Testis (tissue), 2 donors: ENCODE measurements around the gene ARID1A.

Source experiments
- POLR2A ChIP-seq: fragments of 450-650 bp; IDR thresholded peaks from one replicate; pipeline ENCODE4 v1.6.1; 2017; ENCODE audit warnings: antibody characterized with exemption, mild to moderate bottlenecking, moderate library complexity
- TF ChIP-seq, protein P1 (sequence below), 3 experiments: fragments of 450-650 bp in 2 of 3; fragments of 200-600 bp in 1 of 3; sonication (generic) in 1 of 3; IDR thresholded peaks; one replicate each; pipeline ENCODE4 v1.5.1; 2016 to 2019; ENCODE audit warnings: antibody characterized with exemption in 3 of 3, mild to moderate bottlenecking in 2 of 3, moderate library complexity in 1 of 3

DNA sequence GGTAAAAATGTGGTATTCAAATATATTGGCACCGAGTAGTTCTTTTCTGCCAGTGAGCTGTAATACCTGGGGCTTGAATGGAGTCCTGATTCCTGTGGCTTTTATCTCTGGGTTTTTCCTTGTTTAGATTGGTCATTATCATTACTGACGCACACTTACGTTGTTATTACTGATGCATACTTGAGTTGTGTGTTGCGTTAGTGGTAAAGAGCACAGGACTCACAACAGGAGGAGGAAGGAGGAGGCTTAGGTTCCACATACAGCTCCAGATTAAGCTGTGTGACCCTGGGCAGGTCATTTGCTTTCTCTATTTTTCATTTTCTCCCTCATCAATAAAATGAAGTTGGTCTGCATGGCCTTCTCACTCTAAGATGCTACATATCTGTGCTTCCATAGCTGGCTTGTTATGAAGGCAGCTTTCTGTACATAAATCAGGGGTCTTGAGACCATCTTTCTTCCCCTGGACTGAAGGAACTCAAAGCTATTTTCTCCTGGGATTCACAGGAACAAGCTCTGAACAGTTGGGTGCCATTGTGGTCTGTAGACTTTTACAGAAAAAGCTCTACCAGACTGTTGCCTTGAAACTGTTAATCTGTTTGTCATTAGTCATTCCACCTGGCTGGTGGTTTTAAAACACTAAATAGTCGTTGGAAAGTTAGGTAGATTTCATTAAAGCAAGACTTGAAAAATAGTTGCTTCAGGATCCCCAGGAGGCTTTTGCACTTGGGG is 5.6 kb downstream of the ARID1A start:
- TF ChIP-seq, protein P1, sequence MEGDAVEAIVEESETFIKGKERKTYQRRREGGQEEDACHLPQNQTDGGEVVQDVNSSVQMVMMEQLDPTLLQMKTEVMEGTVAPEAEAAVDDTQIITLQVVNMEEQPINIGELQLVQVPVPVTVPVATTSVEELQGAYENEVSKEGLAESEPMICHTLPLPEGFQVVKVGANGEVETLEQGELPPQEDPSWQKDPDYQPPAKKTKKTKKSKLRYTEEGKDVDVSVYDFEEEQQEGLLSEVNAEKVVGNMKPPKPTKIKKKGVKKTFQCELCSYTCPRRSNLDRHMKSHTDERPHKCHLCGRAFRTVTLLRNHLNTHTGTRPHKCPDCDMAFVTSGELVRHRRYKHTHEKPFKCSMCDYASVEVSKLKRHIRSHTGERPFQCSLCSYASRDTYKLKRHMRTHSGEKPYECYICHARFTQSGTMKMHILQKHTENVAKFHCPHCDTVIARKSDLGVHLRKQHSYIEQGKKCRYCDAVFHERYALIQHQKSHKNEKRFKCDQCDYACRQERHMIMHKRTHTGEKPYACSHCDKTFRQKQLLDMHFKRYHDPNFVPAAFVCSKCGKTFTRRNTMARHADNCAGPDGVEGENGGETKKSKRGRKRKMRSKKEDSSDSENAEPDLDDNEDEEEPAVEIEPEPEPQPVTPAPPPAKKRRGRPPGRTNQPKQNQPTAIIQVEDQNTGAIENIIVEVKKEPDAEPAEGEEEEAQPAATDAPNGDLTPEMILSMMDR (IDR thresholded peaks at IDR 0.05), result no peak
- no peak for TF ChIP-seq POLR2A
